NCI-H2196 (cell line): Measurements from ENCODE around the gene PRRT1B.

Experiments
- DNase-seq: peaks from one replicate; lab custom pipeline; 2025; ENCODE audit not compliant: unreplicated experiment; lab: John Stamatoyannopoulos, UW

Gene PRRT1B

GRCh38 chr9:131594906-131595665 lies 49.8 kb downstream of the PRRT1B start:
- no peak for DNase-seq

GRCh38 chr9:131595696-131596429 lies 50.5 kb downstream of the PRRT1B start:
- no peak for DNase-seq

GRCh38 chr9:131596430-131596743 lies 51.1 kb downstream of the PRRT1B start:
- DNase-seq: no peak

- DNase-seq: no peak
These were observed 51.9 kb downstream of the PRRT1B start for GRCh38 chr9:131597246-131597645.

GRCh38 chr9:131598121-131598520 lies 52.8 kb downstream of the PRRT1B start:
- DNase-seq: no peak

- DNase-seq: no peak
These were observed 56.4 kb downstream of the PRRT1B start for GRCh38 chr9:131601683-131602181.

GRCh38 chr9:131603199-131603598 lies 57.9 kb downstream of the PRRT1B start:
- DNase-seq: no peak

- no peak for DNase-seq
These were observed 58.6 kb downstream of the PRRT1B start for GRCh38 chr9:131603711-131604439.

- no peak for DNase-seq
These were observed 60.7 kb downstream of the PRRT1B start for GRCh38 chr9:131605770-131606590.

- no peak for DNase-seq
These were observed 61.7 kb downstream of the PRRT1B start for GRCh38 chr9:131606896-131607567.

- no peak for DNase-seq
These were observed 62.3 kb downstream of the PRRT1B start for GRCh38 chr9:131607591-131607990.

GRCh38 chr9:131608493-131609037 lies 63.2 kb downstream of the PRRT1B start:
- no peak for DNase-seq
